ENCODE data around the gene FLG2. TPM values are rescaled to one million over a fixed set of nuclear protein-coding genes. Genes with fewer than 3 reads are reported as not detected.
"Not testable (repeated sequence)": the region's sequence is repeated elsewhere in the genome, so short reads cannot be mapped to it uniquely, and the experiment has no call there.

FLG2 gene
- total RNA-seq, 2 donors from 2014 or later: not detected

DNA sequence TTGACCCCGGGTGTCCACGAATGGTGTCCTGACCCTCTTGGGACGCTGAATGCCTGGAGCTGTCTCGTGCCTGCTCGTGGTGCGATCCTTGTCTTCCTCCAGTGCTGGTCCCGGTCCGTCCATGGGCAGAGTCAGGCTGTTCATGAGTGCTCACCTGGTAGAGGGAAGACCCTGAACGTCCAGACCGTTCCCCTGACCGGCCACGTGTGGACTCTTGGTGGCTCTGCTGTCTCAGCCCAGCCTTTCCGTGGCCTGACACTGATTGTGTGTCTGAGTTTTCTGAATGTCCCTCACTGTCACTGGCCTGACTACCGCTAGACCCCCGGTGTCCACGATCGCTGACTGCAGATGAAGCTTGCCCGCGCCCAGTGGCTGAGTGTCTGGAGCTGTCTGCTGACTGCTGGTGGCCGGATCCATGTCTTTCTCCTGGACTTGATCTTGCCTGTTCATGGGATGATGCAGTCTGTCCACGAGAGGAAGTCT lies 46.4 kb downstream of the FLG2 start:
- DNase-seq (peak in 2 of 4 donors; percentile 3 to 5), ATAC-seq (no peak)
- no peak overlapping the region for H3K4me3 ChIP-seq
- TF ChIP-seq POLR2A (IDR thresholded peaks at IDR 0.05): no peak
- TF ChIP-seq, protein P1, sequence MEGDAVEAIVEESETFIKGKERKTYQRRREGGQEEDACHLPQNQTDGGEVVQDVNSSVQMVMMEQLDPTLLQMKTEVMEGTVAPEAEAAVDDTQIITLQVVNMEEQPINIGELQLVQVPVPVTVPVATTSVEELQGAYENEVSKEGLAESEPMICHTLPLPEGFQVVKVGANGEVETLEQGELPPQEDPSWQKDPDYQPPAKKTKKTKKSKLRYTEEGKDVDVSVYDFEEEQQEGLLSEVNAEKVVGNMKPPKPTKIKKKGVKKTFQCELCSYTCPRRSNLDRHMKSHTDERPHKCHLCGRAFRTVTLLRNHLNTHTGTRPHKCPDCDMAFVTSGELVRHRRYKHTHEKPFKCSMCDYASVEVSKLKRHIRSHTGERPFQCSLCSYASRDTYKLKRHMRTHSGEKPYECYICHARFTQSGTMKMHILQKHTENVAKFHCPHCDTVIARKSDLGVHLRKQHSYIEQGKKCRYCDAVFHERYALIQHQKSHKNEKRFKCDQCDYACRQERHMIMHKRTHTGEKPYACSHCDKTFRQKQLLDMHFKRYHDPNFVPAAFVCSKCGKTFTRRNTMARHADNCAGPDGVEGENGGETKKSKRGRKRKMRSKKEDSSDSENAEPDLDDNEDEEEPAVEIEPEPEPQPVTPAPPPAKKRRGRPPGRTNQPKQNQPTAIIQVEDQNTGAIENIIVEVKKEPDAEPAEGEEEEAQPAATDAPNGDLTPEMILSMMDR (IDR thresholded peaks at IDR 0.05): no peak
- H3K27me3 ChIP-seq: no peaks in the 10 kb centered on the region
- no peaks in the 10 kb centered on the region for H3K36me3 ChIP-seq (replicated peaks in 1 of 2; ENCODE audit: insufficient read depth in 1 of 2, low read depth in 2 of 2)
- no peaks in the 10 kb centered on the region for H3K9me3 ChIP-seq
- H3K27ac ChIP-seq: no peak overlapping the region
- H3K4me1 ChIP-seq: no peaks in the 10 kb centered on the region
- intact Hi-C loops (cut with DNase I): no loop called here
- 83% methylated on average over 9 to 19 of the region's 21 CpGs for WGBS, 2 donors

DNA sequence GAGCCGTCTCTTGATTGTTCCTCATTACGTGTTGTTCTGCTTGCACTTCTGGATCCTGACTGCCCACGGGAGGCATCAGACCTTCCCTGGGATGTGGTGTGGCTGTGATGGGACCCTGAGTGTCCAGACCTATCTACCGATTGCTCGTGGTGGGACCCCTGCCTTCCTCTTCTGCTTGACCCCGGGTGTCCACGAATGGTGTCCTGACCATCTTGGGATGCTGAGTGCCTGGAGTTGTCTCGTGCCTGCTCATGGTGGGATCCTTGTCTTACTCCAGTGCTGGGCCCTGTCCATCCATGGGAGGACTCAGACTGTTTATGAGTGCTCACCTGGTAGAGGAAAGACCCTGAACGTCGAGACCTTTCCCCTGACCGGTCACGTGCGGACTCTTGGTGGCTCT lies 47.6 kb downstream of the FLG2 start:
- H3K27me3 ChIP-seq; DNase-seq; H3K4me3 ChIP-seq; H3K36me3 ChIP-seq (replicated peaks in 1 of 2; ENCODE audit: insufficient read depth in 1 of 2, low read depth in 2 of 2); intact Hi-C loops (cut with DNase I); H3K9me3 ChIP-seq; H3K4me1 ChIP-seq; H3K27ac ChIP-seq; ATAC-seq: not testable (repeated sequence)
- 75 to 88% methylated on average over 5 to 13 of the region's 13 CpGs for WGBS, 2 donors

DNA sequence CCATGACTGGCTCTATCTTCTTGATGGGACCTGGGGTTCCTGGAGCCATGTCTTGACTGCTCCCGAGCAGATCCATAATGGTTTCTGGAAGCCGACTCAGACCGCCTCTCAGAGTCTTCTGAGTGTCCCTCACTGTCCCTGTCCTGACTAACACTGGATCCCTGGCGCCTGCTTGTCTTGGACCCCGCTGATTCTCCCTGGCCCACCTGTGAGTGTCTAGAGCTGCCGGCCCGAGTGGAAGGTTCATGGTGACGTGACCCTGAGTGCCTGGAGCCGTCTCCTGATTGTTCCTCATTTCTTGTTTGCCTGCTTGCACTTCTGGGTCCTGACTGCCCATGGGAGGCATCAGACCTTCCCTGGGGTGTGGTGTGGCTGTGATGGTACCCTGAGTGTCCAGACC lies 49.9 kb downstream of the FLG2 start:
- 87 to 90% methylated on average over 9 of the region's 9 CpGs for WGBS, 2 donors
- H3K27ac ChIP-seq: no peak overlapping the region
- H3K4me3 ChIP-seq: no peak overlapping the region
- H3K36me3 ChIP-seq (replicated peaks in 1 of 2; ENCODE audit: insufficient read depth in 1 of 2, low read depth in 2 of 2): no peaks in the 10 kb centered on the region
- TF ChIP-seq, protein P1 (IDR thresholded peaks at IDR 0.05): no peak
- no peak for TF ChIP-seq POLR2A (IDR thresholded peaks at IDR 0.05)
- intact Hi-C loops (cut with DNase I): no loop called here
- DNase-seq: peak in 1 of 4 donors; percentile 4
- no peak for ATAC-seq
- H3K27me3 ChIP-seq: no peaks in the 10 kb centered on the region
- H3K9me3 ChIP-seq: no peaks in the 10 kb centered on the region
- H3K4me1 ChIP-seq: no peaks in the 10 kb centered on the region

DNA sequence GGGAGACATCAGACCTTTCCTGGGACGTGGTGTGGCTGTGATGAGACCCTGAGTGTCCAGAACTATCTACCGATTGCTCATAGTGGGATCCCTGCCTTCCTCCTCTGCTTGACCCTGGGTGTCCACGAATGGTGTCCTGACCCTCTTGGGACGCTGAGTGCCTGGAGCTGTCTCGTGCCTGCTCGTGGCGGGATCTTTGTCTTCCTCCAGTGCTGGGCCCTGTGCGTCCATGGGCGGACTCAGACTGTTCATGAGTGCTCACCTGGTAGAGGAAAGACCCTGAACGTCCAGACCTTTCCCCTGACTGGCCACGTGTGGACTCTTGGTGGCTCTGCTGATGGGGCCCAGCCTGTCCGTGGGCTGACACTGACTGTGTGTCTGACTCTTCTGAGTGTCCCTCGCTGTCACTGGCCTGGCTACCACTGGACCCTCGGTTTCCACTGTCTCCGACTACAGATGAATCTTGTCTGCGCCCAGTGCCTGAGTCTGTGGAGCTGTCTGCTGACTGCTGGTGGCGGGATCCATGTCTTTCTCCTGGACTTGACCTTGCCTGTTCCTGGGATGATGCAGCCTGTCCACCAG lies 50.4 kb downstream of the FLG2 start:
- H3K36me3 ChIP-seq (replicated peaks in 1 of 2; ENCODE audit: insufficient read depth in 1 of 2, low read depth in 2 of 2); H3K4me3 ChIP-seq; H3K4me1 ChIP-seq; H3K27ac ChIP-seq; H3K27me3 ChIP-seq; intact Hi-C loops (cut with DNase I); H3K9me3 ChIP-seq; ATAC-seq: not testable (repeated sequence)
- 77 to 82% methylated on average over 13 to 17 of the region's 17 CpGs for WGBS, 2 donors
- peak in 1 of 4 donors; percentile 4 for DNase-seq

DNA sequence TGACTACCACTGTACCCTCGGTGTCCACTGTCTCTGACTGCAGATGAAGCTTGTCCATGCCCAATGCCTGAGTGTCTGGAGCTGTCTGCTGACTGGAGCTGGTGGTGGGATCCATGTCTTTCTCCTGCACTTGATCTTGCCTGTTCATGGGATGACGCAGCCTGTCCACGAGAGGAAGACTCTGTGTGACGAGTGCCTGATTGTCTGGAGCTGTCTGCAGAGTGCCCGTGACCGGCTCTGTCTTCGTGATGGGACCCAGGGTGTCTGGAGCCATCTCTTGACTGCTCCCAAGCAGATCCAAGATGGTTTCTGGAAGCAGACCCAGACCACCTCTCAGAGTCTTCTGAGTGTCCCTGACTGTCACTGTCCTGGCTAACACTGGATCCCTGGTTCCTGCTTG lies 51.0 kb downstream of the FLG2 start:
- ATAC-seq; H3K4me3 ChIP-seq; intact Hi-C loops (cut with DNase I); H3K27ac ChIP-seq; H3K27me3 ChIP-seq; H3K4me1 ChIP-seq; H3K9me3 ChIP-seq; H3K36me3 ChIP-seq (replicated peaks in 1 of 2; ENCODE audit: insufficient read depth in 1 of 2, low read depth in 2 of 2): not testable (repeated sequence)
- DNase-seq: peak in 1 of 4 donors; percentile 3
- 57 to 67% methylated on average over 6 to 7 of the region's 7 CpGs for WGBS, 2 donors

DNA sequence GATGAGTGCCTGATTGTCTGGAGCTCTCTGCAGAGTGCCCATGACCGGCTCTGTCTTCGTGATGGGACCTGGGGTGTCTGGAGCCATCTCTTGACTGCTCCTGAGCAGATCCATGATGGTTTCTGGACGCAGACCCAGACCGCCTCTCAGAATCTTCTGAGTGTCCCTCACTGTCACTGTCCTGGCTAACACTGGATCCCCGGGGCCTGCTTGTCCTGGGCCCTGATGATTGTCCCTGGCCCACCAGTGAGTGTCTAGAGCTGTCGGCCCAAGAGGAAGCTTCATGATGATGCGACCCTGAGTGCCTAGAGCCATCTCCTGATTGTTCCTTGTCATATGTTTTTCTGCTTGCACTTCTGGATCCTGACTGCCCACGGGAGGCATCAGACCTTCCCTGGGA lies 51.8 kb downstream of the FLG2 start:
- H3K4me1 ChIP-seq; intact Hi-C loops (cut with DNase I); H3K4me3 ChIP-seq; H3K27ac ChIP-seq; H3K9me3 ChIP-seq; H3K36me3 ChIP-seq (replicated peaks in 1 of 2; ENCODE audit: insufficient read depth in 1 of 2, low read depth in 2 of 2); H3K27me3 ChIP-seq; ATAC-seq; DNase-seq: not testable (repeated sequence)
- WGBS, 2 donors: 79 to 84% methylated on average over 3 to 8 of the region's 8 CpGs

DNA sequence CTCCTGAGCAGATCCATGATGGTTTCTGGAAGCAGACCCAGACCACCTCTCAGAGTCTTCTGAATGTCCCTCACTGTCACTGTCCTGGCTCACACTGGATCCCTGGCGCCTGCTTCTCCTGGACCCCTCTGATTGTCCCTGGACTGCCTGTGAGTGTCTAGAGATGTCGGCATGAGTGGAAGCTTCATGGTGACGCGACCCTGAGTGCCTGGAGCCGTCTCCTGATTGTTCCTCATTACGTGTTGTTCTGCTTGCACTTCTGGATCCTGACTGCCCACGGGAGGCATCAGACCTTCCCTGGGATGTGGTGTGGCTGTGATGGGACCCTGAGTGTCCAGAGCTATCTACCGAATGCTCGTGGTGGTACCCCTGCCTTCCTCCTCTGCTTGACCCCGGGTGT lies 53.7 kb downstream of the FLG2 start:
- H3K27ac ChIP-seq; H3K4me3 ChIP-seq; intact Hi-C loops (cut with DNase I); H3K9me3 ChIP-seq; H3K36me3 ChIP-seq (replicated peaks in 1 of 2; ENCODE audit: insufficient read depth in 1 of 2, low read depth in 2 of 2); H3K4me1 ChIP-seq; H3K27me3 ChIP-seq; ATAC-seq: not testable (repeated sequence)
- WGBS, 2 donors: 74 to 81% methylated on average over 6 to 10 of the region's 10 CpGs
- peak in 1 of 4 donors; percentile 4 for DNase-seq

DNA sequence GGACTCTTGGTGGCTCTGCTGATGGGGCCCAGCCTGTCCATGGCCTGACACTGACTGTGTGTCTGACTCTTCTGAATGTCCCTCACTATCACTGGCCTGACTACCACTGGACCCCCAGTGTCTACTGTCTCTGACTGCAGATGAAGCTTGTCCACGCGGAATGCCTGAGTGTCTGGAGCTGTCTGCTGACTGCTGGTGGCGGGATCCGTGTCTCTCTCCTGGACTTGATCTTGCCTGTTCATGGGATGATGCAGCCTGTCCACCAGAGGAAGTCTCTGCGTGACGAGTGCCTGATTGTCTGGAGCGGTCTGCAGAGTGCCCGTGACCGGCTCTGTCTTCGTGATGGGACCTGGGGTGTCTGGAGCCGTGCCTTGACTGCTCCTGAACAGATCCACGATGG lies 55.0 kb downstream of the FLG2 start:
- H3K36me3 ChIP-seq (replicated peaks in 1 of 2; ENCODE audit: insufficient read depth in 1 of 2, low read depth in 2 of 2); intact Hi-C loops (cut with DNase I); H3K4me1 ChIP-seq; DNase-seq; H3K27ac ChIP-seq; H3K9me3 ChIP-seq; H3K4me3 ChIP-seq; ATAC-seq; H3K27me3 ChIP-seq: not testable (repeated sequence)
- 91 to 100% methylated on average over 2 to 12 of the region's 12 CpGs for WGBS, 2 donors

DNA sequence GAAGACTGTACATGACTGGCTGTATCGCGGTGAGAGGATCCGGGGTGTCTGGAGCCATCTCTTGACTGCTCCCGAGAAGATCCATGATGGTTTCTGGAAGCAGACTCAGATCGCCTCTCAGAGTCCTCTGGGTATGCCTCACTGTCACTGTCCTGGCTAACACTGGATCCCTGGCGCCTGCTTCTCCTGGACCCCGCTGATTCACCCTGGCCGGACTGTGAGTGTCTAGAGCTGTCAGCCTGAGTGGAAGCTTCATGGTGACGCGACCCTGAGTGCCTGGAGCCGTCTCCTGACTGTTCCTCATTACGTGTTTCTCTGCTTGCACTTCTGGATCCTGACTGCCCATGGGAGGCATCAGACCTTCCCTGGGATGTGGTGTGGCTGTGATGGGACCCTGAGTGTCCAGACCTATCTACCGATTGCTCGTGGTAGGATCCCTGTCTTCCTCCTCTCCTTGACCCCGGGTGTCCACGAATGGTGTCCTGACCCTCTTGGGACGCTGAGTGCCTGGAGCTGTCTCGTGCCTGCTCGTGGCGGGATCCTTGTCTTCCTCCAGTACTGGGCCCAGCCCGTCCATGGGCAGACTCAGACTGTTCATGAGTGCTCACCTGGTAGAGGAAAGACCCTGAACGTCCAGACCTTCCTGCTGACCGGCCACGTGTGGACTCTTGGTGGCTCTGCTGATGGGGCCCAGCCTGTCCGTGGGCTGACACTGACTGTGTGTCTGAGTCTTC lies 56.5 kb downstream of the FLG2 start:
- DNase-seq; intact Hi-C loops (cut with DNase I): not testable (repeated sequence)

More for the DNA sequence above, 56.5 kb downstream of the FLG2 start:
- H3K4me3 ChIP-seq; H3K36me3 ChIP-seq (replicated peaks in 1 of 2; ENCODE audit: insufficient read depth in 1 of 2, low read depth in 2 of 2); H3K27ac ChIP-seq; H3K9me3 ChIP-seq; H3K4me1 ChIP-seq; H3K27me3 ChIP-seq; ATAC-seq: not testable (repeated sequence)
- WGBS, 2 donors: 77 to 83% methylated on average over 18 to 23 of the region's 25 CpGs
